ENCODE data around the gene LRRC49. TPM values are rescaled to one million over a fixed set of nuclear protein-coding genes. Genes with fewer than 3 reads are reported as not detected.
"Not testable (repeated sequence)": the region's sequence is repeated elsewhere in the genome, so short reads cannot be mapped to it uniquely, and the experiment has no call there.

The LRRC49 gene
- total and polyA plus RNA-seq, 2 donors: 3.2 to 5.7 TPM

GRCh38 chr15:70933411-70933810, 40.8 kb downstream of the LRRC49 start:
- H3K4me3 ChIP-seq (ENCODE audit: low read length in 2 of 2): no peak overlapping the region
- no peak overlapping the region for H3K27ac ChIP-seq (ENCODE audit: low read depth in 1 of 2, low read length in 1 of 2)
- no peaks in the 10 kb centered on the region for H3K36me3 ChIP-seq (ENCODE audit: control insufficient read depth in 2 of 2, insufficient read depth in 2 of 2, low read length in 1 of 2)
- WGBS: 80% methylated on average over 3 of the region's 3 CpGs
- H3K27me3 ChIP-seq (ENCODE audit: control insufficient read depth in 2 of 2, insufficient read depth in 1 of 2, low read length in 1 of 2): no peaks in the 10 kb centered on the region
- DNase-seq (ENCODE audit: low read depth in 6 of 9, low spot score in 9 of 9): no peak
- no peaks in the 10 kb centered on the region for H3K9me3 ChIP-seq (ENCODE audit: control insufficient read depth in 2 of 2, insufficient read depth in 1 of 2, low read length in 1 of 2)
- no peaks in the 10 kb centered on the region for H3K4me1 ChIP-seq (ENCODE audit: control insufficient read depth in 2 of 2, insufficient read depth in 2 of 2, low read length in 2 of 2)

DNA sequence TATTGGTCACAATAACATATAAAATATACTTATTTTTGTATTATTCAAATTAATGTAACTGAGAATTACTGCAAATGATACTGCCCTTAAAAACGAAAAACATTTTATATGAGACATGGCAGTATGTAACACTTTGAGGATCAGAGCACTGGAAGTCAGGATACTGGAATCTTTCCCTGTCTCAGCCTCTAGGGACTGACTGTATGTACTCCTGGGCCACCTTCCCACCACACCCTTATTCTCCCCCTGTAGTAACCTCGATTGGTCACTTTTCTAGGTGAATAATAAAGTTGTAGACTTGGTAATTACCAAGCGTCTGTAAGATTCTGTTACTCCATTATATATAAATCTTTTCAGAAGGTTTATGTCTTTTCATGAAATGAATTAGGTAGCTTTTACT, 43.0 kb downstream of the LRRC49 start:
- Histone ChIP-seq H3K4me1 (ENCODE audit: control insufficient read depth in 2 of 2, insufficient read depth in 2 of 2, low read length in 2 of 2) (no peaks in the 10 kb centered on the region), H3K27me3 (ENCODE audit: control insufficient read depth in 2 of 2, insufficient read depth in 1 of 2, low read length in 1 of 2) (no peaks in the 10 kb centered on the region), H3K4me3 (ENCODE audit: low read length in 2 of 2) (no peak overlapping the region), H3K36me3 (ENCODE audit: control insufficient read depth in 2 of 2, insufficient read depth in 2 of 2, low read length in 1 of 2) (no peaks in the 10 kb centered on the region), H3K27ac (ENCODE audit: low read depth in 1 of 2, low read length in 1 of 2) (no peak overlapping the region), H3K9me3 (ENCODE audit: control insufficient read depth in 2 of 2, insufficient read depth in 1 of 2, low read length in 1 of 2) (no peaks in the 10 kb centered on the region)
- 92% methylated on average over 3 of the region's 3 CpGs for WGBS
- DNase-seq (ENCODE audit: low read depth in 6 of 9, low spot score in 9 of 9): no peak

DNA sequence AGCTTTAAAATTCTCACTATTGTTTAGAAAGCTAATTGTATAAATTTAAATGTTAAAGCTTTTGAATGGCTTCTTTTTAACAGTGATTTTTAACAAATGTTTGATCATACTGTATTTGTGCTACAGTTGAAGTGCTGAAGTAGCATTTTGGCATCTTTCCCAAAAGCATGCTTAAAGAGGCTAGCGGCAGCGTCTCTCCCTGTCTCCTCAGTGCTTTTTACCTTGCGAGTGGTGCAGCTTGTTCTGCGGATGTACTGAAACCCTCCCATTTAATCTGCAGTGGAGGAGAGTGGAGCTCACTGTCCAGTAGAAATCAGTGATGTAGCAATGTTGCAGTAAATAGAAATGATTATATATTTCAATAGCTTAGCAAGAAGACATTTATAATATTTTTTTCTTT, 43.7 kb downstream of the LRRC49 start:
- H3K27ac ChIP-seq (ENCODE audit: low read depth in 1 of 2, low read length in 1 of 2): no peak overlapping the region
- WGBS: 90% methylated on average over 4 of the region's 4 CpGs
- no peaks in the 10 kb centered on the region for H3K9me3 ChIP-seq (ENCODE audit: control insufficient read depth in 2 of 2, insufficient read depth in 1 of 2, low read length in 1 of 2)
- H3K4me1 ChIP-seq (ENCODE audit: control insufficient read depth in 2 of 2, insufficient read depth in 2 of 2, low read length in 2 of 2): no peaks in the 10 kb centered on the region
- DNase-seq (ENCODE audit: low read depth in 6 of 9, low spot score in 9 of 9): no peak
- no peaks in the 10 kb centered on the region for H3K36me3 ChIP-seq (ENCODE audit: control insufficient read depth in 2 of 2, insufficient read depth in 2 of 2, low read length in 1 of 2)
- H3K27me3 ChIP-seq (ENCODE audit: control insufficient read depth in 2 of 2, insufficient read depth in 1 of 2, low read length in 1 of 2): no peaks in the 10 kb centered on the region
- H3K4me3 ChIP-seq (ENCODE audit: low read length in 2 of 2): no peak overlapping the region

- H3K36me3 ChIP-seq (ENCODE audit: control insufficient read depth in 2 of 2, insufficient read depth in 2 of 2, low read length in 1 of 2); H3K4me1 ChIP-seq (ENCODE audit: control insufficient read depth in 2 of 2, insufficient read depth in 2 of 2, low read length in 2 of 2); H3K4me3 ChIP-seq (ENCODE audit: low read length in 2 of 2); H3K9me3 ChIP-seq (ENCODE audit: control insufficient read depth in 2 of 2, insufficient read depth in 1 of 2, low read length in 1 of 2); H3K27me3 ChIP-seq (ENCODE audit: control insufficient read depth in 2 of 2, insufficient read depth in 1 of 2, low read length in 1 of 2); H3K27ac ChIP-seq (ENCODE audit: low read depth in 1 of 2, low read length in 1 of 2); DNase-seq (ENCODE audit: low read depth in 6 of 9, low spot score in 9 of 9): not testable (repeated sequence)
- WGBS: 89% methylated on average over 2 of the region's 2 CpGs
Observed at GRCh38 chr15:70943285-70943684, 50.7 kb downstream of the LRRC49 start.

GRCh38 chr15:70947351-70948335, 55.0 kb downstream of the LRRC49 start:
- no peaks in the 10 kb centered on the region for H3K27me3 ChIP-seq (ENCODE audit: control insufficient read depth in 2 of 2, insufficient read depth in 1 of 2, low read length in 1 of 2)
- WGBS: 78% methylated on average over 7 of the region's 7 CpGs
- no peaks in the 10 kb centered on the region for H3K36me3 ChIP-seq (ENCODE audit: control insufficient read depth in 2 of 2, insufficient read depth in 2 of 2, low read length in 1 of 2)
- H3K27ac ChIP-seq (ENCODE audit: low read depth in 1 of 2, low read length in 1 of 2): no peak overlapping the region
- H3K9me3 ChIP-seq (ENCODE audit: control insufficient read depth in 2 of 2, insufficient read depth in 1 of 2, low read length in 1 of 2): no peaks in the 10 kb centered on the region
- H3K4me1 ChIP-seq (ENCODE audit: control insufficient read depth in 2 of 2, insufficient read depth in 2 of 2, low read length in 2 of 2): no peaks in the 10 kb centered on the region
- no peak for DNase-seq (ENCODE audit: low read depth in 6 of 9, low spot score in 9 of 9)
- H3K4me3 ChIP-seq (ENCODE audit: low read length in 2 of 2): no peak overlapping the region

DNA sequence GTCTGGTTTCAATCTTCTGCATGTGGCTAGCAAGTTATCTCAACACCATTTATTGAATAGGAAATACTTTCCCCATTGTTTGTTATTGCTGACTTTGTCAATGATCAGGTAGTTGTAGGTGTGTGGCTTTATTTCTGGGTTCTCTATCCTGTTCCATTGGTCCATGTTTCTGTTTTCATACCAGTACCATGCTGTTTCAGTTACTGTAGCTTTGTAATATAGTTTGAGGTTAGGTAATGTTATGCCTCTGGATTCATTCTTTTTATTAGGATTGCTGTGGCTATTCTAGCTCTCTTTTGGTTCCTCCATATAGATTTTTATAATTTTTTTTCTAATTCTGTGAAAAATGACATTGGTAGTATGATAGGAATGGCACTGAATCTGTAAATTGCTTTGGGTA, 58.3 kb downstream of the LRRC49 start:
- H3K27me3 ChIP-seq (ENCODE audit: control insufficient read depth in 2 of 2, insufficient read depth in 1 of 2, low read length in 1 of 2): no peaks in the 10 kb centered on the region
- H3K36me3 ChIP-seq (ENCODE audit: control insufficient read depth in 2 of 2, insufficient read depth in 2 of 2, low read length in 1 of 2): no peaks in the 10 kb centered on the region
- no peaks in the 10 kb centered on the region for H3K4me1 ChIP-seq (ENCODE audit: control insufficient read depth in 2 of 2, insufficient read depth in 2 of 2, low read length in 2 of 2)
- H3K9me3 ChIP-seq (ENCODE audit: control insufficient read depth in 2 of 2, insufficient read depth in 1 of 2, low read length in 1 of 2): no peaks in the 10 kb centered on the region
- no peak for DNase-seq (ENCODE audit: low read depth in 6 of 9, low spot score in 9 of 9)
- H3K27ac ChIP-seq (ENCODE audit: low read depth in 1 of 2, low read length in 1 of 2): no peak overlapping the region
- H3K4me3 ChIP-seq (ENCODE audit: low read length in 2 of 2): no peak overlapping the region

DNA sequence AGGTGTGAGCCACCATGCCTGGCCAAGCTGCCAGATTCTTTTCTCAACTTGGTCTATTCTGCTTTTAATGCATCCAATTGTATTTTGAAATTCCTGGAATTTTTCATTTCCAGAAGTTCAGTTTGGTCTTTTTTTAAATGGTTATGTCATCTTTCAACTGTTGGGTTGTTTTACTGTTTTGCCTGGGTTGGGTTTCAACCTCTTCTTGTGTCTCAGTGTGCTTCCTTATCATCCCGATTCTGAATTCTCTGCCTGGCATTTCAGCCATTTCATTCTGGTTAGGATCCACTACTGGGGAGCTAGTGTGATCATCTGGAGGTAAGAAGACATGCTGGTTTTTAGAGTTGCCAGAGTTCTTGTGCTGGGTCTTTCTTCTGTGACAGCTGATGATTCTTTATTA, 61.5 kb downstream of the LRRC49 start:
- no peak for DNase-seq (ENCODE audit: low read depth in 6 of 9, low spot score in 9 of 9)
- Histone ChIP-seq H3K27me3 (ENCODE audit: control insufficient read depth in 2 of 2, insufficient read depth in 1 of 2, low read length in 1 of 2) (no peaks in the 10 kb centered on the region), H3K36me3 (ENCODE audit: control insufficient read depth in 2 of 2, insufficient read depth in 2 of 2, low read length in 1 of 2) (no peaks in the 10 kb centered on the region), H3K4me3 (ENCODE audit: low read length in 2 of 2) (no peak overlapping the region), H3K9me3 (ENCODE audit: control insufficient read depth in 2 of 2, insufficient read depth in 1 of 2, low read length in 1 of 2) (no peaks in the 10 kb centered on the region), H3K27ac (ENCODE audit: low read depth in 1 of 2, low read length in 1 of 2) (no peak overlapping the region), H3K4me1 (ENCODE audit: control insufficient read depth in 2 of 2, insufficient read depth in 2 of 2, low read length in 2 of 2) (no peaks in the 10 kb centered on the region)
- 98% methylated on average over 1 of the region's 1 CpG for WGBS

DNA sequence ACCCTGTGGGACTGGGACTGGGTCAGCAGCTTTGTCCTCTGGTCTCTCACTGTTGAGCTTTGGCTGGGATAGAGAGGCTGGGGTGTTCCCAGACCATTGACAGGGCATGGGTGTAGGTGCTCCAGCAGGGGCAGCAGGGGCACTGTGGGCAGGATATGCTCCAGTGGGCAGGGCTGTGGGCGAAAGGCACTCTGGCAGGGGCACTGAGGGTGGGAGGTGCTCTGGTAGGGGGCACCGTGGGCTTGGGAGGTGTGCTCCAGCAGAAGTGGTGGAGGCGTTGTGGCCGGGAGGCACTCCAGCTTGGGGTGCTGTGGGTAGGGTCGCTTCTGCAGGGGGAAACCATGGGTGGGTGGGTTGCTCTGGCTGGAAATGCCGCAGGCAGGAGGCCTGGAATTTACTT, 62.1 kb downstream of the LRRC49 start:
- H3K4me3 ChIP-seq (ENCODE audit: low read length in 2 of 2): no peak overlapping the region
- no peaks in the 10 kb centered on the region for H3K9me3 ChIP-seq (ENCODE audit: control insufficient read depth in 2 of 2, insufficient read depth in 1 of 2, low read length in 1 of 2)
- H3K36me3 ChIP-seq (ENCODE audit: control insufficient read depth in 2 of 2, insufficient read depth in 2 of 2, low read length in 1 of 2): no peaks in the 10 kb centered on the region
- 93% methylated on average over 6 of the region's 6 CpGs for WGBS
- H3K4me1 ChIP-seq (ENCODE audit: control insufficient read depth in 2 of 2, insufficient read depth in 2 of 2, low read length in 2 of 2): no peaks in the 10 kb centered on the region
- no peaks in the 10 kb centered on the region for H3K27me3 ChIP-seq (ENCODE audit: control insufficient read depth in 2 of 2, insufficient read depth in 1 of 2, low read length in 1 of 2)
- no peak for DNase-seq (ENCODE audit: low read depth in 6 of 9, low spot score in 9 of 9)
- no peak overlapping the region for H3K27ac ChIP-seq (ENCODE audit: low read depth in 1 of 2, low read length in 1 of 2)

- DNase-seq (ENCODE audit: low read depth in 6 of 9, low spot score in 9 of 9): no peak
- Histone ChIP-seq H3K4me3 (ENCODE audit: low read length in 2 of 2) (no peak overlapping the region), H3K27ac (ENCODE audit: low read depth in 1 of 2, low read length in 1 of 2) (no peak overlapping the region), H3K27me3 (ENCODE audit: control insufficient read depth in 2 of 2, insufficient read depth in 1 of 2, low read length in 1 of 2) (no peaks in the 10 kb centered on the region), H3K9me3 (ENCODE audit: control insufficient read depth in 2 of 2, insufficient read depth in 1 of 2, low read length in 1 of 2) (no peaks in the 10 kb centered on the region), H3K36me3 (ENCODE audit: control insufficient read depth in 2 of 2, insufficient read depth in 2 of 2, low read length in 1 of 2) (no peaks in the 10 kb centered on the region), H3K4me1 (ENCODE audit: control insufficient read depth in 2 of 2, insufficient read depth in 2 of 2, low read length in 2 of 2) (no peaks in the 10 kb centered on the region)
Observed at GRCh38 chr15:70955151-70955550, 62.5 kb downstream of the LRRC49 start.
